Measurements from ENCODE around the gene BTK. TPM values are rescaled to one million over a fixed set of nuclear protein-coding genes. Genes with fewer than 3 reads are reported as not detected.

The BTK gene
- total RNA-seq: 0.23 TPM in 1 of 2 replicates, not detected in the other

DNA sequence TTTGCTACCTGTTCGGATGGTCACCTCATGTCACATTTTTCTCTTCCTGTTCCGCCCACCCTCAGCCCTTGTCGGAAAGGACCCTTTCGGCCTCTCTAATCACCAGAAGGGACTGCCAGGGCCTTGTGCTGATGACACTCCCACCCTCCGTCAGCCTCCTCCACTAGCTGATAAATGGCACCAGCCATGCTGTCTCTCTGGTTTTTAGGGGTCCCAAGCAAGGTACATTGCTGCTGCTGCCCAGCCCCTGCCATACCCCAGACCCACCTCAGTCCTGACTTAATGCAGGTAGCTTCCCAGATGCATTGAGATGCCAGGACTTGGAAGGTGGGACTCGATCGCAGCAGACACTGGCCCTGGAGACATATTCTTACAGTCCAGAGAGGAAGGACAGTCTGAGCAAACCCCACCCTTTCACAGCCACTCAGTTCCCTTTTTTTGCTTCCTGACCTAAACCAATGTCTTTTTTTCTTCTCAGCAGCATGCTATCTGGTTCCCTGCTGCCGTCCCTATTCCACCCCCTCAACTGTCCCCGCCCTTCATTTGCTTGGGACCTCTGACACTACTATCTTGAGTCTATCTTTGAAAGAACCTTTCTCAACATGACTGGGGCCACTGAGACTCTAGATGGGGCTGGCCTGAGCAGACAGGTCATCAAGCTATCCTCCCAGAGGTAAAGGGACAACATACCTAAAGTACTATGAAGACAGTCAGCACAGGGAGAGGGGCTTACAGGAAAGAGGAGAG, at the start of gene BTK:
TSS of gene BTK (minus strand) at position 397 of the 747 bp plus-strand sequence. CDS start 10,907 bp downstream, outside the sequence.

DNA sequence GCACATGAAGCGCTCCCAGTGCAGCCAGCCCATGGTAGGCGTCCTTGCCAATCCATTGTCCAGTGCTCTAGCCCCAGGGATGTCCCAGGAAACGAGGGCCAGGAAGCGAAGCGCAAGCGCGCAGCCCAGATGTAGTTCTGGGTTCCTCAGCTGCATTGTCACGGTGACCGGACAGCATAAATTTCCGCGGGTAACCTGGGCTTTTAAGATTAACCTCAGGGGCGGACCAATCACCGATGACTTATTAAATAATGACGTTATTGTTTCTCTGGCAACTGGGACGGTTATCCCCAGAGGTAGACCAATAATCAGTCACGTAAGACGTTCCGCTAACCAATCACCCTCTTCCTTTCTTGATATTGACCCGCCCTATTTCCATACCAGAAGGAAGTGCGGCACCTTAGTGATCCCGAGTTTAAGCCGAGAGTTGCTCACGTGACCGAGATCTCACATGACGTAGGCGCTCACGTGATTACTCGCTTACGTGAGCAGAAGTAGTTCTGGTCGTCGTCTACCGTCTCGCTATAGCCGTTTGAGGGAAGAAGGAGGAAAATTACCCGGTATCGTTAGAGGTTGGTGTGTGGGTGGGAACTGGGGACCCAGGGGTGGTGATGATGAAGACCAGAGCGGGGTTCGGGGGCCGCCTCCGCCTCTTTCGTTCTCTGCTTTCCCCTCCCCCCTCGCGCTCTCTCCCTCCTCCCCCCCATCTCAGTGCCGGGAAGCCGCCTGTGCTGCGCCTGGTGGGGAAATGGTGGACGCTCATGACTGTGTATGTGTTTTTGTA, 21.9 kb upstream of the BTK start, which contains the start of the genes GLA and HNRNPH2:
TSS of gene GLA (minus strand) at position 178 of the 784 bp plus-strand sequence. CDS start at position 156, 22 bp downstream.
TSS of gene HNRNPH2 (plus strand) at position 475 of the 784 bp plus-strand sequence. CDS start 3,767 bp downstream, outside the sequence.

DNA sequence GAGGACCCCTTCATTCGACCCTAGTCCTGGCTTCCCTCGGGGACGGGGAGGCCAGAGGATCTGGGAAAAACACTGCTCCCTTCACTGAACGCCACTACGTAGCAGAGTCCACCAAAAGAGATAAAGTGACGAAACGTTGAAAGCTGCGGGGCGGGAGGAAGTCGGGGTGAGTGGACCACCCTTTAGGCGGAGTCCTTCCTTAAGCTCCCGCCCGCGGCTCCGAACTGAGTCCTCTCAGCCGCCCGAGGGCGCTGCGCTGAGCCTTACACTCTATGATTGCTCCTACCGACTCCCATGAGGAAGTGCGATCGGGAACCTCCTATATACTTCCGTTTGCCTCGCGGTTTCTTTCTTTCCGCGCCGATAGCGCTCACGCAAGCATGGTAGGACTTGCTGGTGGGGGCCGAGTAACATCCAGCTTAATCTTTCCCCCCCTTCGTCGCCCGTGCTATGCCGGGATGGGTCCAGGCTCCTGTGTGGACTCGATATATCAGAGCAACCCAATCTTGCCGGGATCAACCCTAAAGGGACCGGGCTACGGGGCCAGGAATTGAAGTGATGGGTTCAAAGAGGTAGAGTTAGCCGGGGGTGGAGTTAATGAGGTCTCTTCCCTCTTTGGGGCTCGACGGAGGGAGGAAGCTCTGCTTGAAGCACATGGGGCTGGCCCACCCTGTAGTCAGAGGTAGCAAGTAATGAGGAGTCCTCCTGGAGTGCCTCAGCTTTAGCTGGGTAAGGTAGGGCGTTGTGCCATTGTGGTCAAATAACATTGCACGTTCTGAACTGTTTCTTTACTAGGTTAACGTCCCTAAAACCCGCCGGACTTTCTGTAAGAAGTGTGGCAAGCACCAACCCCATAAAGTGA, 4.9 kb upstream of the BTK start, which contains the start of gene RPL36A:
TSS of gene RPL36A (plus strand) at position 348 of the 862 bp plus-strand sequence. CDS start at position 381, 33 bp downstream.

DNA sequence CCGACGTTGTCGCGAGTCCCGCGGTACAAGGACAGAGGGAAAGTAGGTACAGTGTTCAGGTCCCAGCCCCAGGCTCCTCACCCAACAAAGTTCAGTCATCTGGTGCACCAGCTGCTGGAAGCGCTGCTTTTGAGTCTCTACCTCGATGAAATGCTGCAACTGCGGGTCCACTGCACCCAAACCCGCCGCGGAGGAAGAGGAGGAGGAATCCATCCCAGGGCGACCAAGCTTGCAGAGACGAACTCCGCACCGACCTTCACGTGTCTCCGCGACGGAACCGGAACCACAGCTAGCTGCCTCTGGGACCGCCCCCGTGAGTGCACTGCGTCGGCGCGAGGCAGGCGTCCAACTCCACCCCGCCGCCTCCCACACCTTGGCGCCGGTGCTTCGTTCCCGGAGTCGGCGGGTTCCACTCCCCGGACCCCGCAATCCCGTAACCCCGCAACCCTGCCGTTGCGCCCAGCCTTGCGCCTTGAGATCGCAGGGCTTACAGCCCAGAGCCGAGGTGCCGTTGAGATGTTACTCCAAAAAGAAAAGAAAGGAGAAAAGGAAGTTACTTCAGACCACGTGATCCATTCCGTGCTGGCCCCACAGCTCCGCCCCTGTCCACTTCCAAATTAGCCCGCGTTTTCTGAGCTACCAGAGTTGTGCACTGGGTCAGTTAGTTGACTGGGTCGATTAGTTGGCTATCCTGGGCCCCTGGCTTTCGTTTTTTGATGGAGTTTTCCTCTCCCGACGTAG, 37.4 kb downstream of the BTK start, which contains the start of gene TIMM8A:
TSS of gene TIMM8A (minus strand) at position 291 of the 741 bp plus-strand sequence. CDS start at position 213, 78 bp downstream.

Other genes with a start within 250 kb of the BTK start
- gene DRP2, start 166.4 kb downstream of the BTK start, total RNA-seq: under 0.01 and 0.09 TPM in 2 replicates
- not detected in 2 replicates for gene TAF7L, start 94.9 kb downstream of the BTK start, total RNA-seq
- 5.0 and 9.0 TPM in 2 replicates for gene TIMM8A, start 37.4 kb downstream of the BTK start, total RNA-seq
- 548 and 1,383 TPM in 2 replicates for gene RPL36A, start 4.8 kb upstream of the BTK start, total RNA-seq
- 34.4 and 46.2 TPM in 2 replicates for gene GLA, start 21.7 kb upstream of the BTK start, total RNA-seq
- 47.9 and 48.4 TPM in 2 replicates for gene HNRNPH2, start 22.0 kb upstream of the BTK start, total RNA-seq
- 0.05 and 0.92 TPM in 2 replicates for gene ARMCX4, start 99.3 kb upstream of the BTK start, total RNA-seq
- gene ARMCX1, start 164.4 kb upstream of the BTK start, total RNA-seq: 8.4 and 9.2 TPM in 2 replicates
- 8.0 and 13.6 TPM in 2 replicates for gene ARMCX6, start 231.8 kb upstream of the BTK start, total RNA-seq
- gene ARMCX3, start 237.0 kb upstream of the BTK start, total RNA-seq: 20.6 and 21.9 TPM in 2 replicates